NCI-H146 (cell line): ENCODE results near the gene FSTL4.

ENCODE experiments used
- DNase-seq: peaks from one replicate; lab custom pipeline; 2025; lab: John Stamatoyannopoulos, UW

Gene FSTL4

DNA sequence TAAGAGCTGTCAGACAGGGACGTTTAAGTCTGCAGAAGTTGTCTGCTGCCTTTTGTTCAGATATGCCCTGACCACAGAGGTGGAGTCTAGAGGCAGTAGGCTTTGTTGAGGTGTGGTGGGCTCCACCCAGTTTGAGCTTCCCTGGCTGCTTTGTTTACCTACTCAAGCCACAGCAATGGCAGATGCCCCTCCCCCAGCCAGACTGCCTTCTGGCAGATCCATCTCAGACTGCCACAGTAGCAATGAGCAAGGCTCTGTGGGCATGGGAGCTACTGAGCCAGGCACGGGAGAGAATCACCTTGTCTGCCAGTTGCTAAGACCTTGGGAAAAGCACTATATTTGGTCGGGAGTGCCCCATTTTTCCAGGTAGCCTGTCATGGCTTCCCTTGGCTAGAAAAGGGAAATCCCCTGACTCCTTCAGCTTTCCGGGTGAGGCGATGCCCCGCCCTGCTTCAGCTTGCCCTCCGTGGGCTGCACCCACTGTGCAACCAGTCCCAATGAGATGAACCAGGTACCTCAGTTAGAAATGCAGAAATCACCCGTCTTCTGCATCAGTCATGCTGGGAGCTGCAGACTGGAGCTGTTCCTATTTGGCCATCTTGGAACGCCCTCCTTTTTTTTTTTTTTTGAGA, 441.5 kb downstream of the FSTL4 start:
- DNase-seq, result peak; percentile 14

DNA sequence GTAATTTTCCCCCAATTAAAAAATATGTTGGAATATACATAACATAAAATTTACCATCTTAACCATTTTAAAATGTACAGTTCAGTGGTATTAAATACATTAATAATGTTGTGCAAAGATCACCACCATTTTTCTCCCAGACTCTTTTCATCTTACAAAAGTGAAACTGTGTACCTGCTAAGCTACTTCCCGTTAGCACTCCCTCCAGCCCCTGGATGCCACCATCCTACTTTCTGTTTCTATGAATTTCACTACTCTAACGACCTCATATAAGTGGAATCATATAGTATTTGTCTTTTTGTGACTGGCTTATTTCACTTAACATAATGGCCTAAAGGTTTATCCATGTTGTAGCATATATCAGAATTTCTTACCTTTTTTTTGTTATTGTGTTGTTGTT, 447.6 kb downstream of the FSTL4 start:
- DNase-seq, result no peak

DNA sequence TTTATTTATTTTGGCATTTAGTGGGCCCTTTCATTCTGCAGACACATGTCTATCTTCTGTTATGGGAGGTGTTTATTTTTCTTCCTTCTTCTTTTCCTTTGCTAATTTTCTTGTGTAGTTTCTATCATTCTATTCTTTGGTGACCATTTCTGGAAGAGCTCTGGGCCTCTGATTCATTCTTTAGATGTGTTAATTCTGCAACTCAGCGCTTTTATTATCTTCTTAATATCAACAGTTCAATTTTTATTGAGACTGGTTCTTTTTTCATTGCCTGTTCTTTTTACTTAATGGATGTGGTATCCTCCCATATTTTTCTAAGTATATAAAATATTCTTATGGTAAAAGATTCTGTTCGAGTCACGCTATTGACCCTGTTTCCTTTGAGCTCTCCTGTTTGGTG, 448.5 kb downstream of the FSTL4 start:
- DNase-seq, result no peak

DNA sequence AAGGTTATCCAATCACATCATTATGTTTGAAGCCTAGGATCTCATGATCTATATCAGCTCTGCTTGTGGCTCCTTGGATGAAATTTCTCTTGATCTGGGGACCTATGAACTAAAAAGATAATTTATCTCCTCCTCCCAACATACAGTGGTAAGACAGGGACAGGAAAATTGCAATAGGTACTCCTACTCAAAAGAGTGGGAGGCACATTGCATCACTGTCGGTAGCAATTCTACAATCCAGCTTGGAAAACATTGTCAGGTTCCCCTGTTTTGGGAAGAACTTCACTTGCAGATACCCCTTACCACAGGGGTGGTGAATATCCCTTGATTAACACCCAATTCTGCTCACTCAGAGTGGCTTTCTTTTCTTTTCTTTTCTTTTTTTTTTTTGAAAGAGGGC, 452.8 kb downstream of the FSTL4 start:
- DNase-seq, result no peak

DNA sequence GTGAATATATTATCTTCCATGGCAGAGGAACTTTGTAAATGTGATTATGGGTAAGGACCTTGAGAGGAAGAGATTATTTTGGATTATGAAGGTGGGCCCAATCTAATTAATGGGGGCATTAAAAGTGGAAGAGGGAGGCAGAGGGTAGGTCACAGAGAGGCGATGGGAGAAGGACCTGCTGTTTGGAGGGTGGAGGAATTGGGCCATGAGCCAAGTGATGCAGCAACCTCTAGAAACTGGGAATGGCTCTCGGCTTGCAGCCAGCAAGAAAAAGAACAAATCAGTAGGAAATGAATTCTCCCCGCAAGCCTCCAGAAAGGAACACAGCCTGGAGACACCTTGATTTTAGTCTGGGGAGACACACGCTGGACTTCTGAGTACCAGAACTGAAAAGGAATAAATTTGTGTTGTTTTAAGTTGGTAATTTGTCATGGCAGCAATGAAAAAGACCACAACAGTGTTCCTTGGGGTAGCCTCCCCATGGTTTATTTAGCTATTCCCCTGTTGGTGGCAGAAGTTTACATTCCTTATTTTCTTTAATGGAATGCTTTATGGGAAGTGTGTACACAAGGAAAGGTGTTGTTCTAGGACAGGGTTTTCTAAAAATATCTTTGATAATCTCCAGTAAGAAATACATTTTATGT, 456.9 kb downstream of the FSTL4 start:
- no peak for DNase-seq

DNA sequence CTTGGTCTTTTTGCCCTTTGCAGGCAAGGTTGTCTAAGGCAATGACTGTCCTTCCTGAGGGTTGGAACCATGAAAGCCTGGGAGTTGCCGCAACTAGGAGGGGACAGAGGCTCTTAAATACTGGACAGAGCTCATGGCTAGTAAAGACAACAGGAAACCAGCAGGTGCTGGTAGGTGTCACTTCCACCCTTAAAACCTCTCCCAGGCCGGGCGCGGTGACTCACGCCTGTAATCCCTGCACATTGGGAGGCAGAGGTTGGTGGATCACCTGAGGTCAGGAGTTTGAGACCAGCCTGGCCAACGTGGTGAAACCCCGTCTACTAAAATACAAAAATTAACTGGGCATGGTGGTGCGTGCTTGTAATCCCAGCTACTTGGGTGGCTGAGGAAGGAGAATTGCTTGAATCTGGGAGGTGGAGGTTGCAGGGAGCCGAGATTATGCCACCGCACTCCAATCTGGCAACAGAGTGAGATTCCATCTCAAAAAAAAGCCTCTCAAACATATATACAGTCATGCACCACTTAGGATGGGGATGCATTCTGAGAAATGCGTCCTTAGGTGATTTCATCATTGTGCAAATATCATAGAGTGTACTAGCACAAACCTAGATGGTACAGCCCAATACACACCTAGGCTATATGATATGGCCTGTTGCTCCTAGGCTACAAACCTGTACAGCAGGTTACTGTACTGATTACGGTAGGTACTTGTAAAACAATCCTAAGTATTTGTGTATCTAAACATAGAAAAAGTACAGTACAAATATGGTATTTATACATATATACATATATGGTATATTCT, 457.9 kb downstream of the FSTL4 start:
- DNase-seq, result no peak

DNA sequence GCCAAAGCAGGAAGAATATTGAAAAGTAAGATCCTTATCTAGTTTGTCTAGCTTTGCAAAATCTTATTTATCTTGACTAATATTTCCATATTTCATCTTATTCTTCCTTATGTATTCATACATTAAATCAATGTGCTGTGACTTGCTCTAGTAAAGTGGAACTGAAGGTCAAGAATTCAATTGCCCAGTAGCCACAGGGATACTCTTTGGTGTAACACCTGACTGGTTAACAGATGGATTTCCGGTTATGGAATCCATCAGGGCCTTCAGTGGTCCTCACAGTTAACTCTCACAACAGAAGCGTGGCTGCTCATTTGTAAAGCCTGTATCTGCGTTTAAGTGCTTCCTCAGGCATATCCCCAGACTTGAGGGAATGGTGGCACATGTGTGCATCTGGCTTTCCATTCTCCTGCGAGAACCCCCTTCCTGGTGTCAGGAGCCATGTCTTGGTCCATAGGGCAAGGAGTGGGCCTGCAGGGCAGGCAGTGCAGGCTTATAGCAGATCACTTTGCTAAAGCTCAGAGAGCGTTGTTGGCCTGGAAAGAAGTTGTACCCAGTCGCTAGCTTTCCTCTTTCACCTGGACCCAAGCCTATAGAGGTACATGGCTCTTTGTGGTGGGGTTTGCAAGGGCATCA, 461.3 kb downstream of the FSTL4 start:
- no peak for DNase-seq

DNA sequence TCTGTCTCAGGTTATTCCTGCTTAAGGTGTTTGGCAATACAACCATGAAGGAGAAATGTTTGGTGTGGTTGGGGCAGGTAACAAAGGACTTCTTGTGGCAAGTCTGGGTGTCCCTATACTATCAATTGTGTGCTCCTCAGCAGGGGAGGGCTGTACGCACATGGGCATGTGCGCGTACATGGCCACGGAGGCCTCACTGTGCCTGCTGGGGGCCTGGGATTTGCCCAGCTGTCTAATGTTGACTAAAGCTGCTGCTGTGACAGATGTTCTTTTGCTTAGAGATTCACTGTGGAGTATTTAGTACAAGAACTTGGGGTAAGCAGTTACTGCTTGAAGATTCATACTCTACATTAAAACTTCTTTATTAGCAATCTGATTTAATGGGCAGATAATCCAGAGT, 463.0 kb downstream of the FSTL4 start:
- DNase-seq, result peak; percentile 64

DNA sequence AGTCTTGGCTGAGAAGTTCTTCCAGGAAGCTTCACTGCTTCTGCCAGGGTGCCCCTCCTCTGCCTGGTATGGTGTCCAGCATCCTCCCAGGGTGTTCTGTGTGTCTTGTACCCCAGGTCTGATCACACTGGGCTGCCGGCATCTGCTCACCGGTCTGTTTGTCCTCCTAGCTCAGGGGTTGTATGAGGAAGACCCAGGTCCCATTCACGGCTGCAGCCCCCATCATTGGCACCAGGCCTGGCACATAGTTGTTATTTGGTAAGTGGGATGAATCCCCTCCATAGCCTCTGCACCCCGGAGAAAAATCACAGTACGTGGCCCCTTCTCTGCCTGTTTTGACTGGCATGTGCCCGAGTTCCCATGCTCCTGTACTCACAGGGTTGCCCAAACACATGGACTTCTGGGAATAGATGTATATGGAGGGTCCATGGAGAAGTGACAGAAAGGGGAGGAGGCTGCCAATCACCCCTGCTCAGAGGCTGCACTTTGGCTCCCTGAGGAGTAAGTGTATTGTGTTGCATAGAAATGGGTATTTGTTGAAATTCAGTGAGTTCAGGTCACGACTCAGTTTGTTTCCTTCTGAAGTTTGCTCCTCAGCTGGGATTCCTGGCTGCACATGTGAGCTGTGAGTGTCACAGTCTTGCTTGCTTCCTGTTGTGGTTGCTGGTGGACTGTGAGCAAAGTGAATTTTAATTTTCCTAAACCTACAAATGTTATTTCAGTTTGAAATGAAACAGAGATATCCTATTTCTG, 464.4 kb downstream of the FSTL4 start:
- no peak for DNase-seq

DNA sequence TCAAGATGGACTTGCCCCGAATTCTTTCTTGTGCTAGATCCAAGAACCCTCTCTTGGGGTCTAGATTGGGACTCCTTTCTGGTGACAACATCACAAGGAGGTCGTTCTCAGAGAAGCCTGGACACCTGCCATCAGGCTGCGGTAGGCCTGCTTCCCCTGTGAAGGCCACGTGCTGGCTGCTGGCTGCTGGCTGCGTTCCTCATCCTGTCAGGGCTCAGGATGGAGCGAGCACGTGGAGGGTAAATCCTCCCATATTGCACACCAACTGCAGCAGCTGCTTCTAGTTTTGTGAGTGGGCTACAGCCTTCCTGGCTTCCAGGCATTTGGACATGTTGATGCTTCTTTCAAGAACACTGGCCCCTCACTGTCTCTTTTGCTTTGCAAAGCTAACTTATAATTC, 464.9 kb downstream of the FSTL4 start:
- DNase-seq, result no peak
